Measurements from ENCODE around the gene LSM14B.

LSM14B gene

GRCh38 chr20:62128502-62128901 is 6.2 kb downstream of the LSM14B start:
- H3K27ac ChIP-seq: no peak overlapping the region
- TF ChIP-seq ZFX (IDR thresholded peaks at IDR 0.05): no peak
- TF ChIP-seq CTCF (conservative IDR thresholded peaks at IDR 0.05): no peak

- no peak overlapping the region for H3K27ac ChIP-seq
- TF ChIP-seq ZFX (IDR thresholded peaks at IDR 0.05): no peak
- no peak for TF ChIP-seq CTCF (conservative IDR thresholded peaks at IDR 0.05)
Observed at GRCh38 chr20:62129731-62130531, 7.7 kb downstream of the LSM14B start.

- no peak overlapping the region for H3K27ac ChIP-seq
- TF ChIP-seq CTCF (conservative IDR thresholded peaks at IDR 0.05) (no peak), ZFX (IDR thresholded peaks at IDR 0.05) (no peak)
Observed at GRCh38 chr20:62131560-62132320, 9.5 kb downstream of the LSM14B start.

- TF ChIP-seq ZFX (IDR thresholded peaks at IDR 0.05): no peak
- TF ChIP-seq CTCF (conservative IDR thresholded peaks at IDR 0.05): no peak
- H3K27ac ChIP-seq: no peak overlapping the region
Observed at GRCh38 chr20:62132421-62132820, 10.1 kb downstream of the LSM14B start.

GRCh38 chr20:62133051-62133845 is 11.0 kb downstream of the LSM14B start:
- no peak overlapping the region for H3K27ac ChIP-seq
- TF ChIP-seq CTCF (conservative IDR thresholded peaks at IDR 0.05) (no peak), ZFX (IDR thresholded peaks at IDR 0.05) (no peak)

- H3K27ac ChIP-seq: no peak overlapping the region
- TF ChIP-seq CTCF (conservative IDR thresholded peaks at IDR 0.05) (no peak), ZFX (IDR thresholded peaks at IDR 0.05) (no peak)
Observed at GRCh38 chr20:62133864-62134263, 11.6 kb downstream of the LSM14B start.
